ENCODE results near the gene EFNA3.

EFNA3 gene

DNA sequence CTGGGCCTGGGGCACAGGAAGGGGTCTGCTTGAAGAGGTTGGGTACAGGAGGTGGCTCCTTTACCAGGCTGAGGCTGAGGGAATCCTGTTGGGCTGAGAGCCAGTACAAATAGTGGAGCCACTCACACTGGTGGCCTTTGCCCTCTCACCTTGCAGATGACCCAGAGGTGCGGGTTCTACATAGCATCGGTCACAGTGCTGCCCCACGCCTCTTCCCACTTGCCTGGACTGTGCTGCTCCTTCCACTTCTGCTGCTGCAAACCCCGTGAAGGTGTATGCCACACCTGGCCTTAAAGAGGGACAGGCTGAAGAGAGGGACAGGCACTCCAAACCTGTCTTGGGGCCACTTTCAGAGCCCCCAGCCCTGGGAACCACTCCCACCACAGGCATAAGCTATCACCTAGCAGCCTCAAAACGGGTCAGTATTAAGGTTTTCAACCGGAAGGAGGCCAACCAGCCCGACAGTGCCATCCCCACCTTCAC is 55.2 kb downstream of the EFNA3 start:
- DNase-seq (ENCODE audit: low spot score), result peak; percentile 79

DNA sequence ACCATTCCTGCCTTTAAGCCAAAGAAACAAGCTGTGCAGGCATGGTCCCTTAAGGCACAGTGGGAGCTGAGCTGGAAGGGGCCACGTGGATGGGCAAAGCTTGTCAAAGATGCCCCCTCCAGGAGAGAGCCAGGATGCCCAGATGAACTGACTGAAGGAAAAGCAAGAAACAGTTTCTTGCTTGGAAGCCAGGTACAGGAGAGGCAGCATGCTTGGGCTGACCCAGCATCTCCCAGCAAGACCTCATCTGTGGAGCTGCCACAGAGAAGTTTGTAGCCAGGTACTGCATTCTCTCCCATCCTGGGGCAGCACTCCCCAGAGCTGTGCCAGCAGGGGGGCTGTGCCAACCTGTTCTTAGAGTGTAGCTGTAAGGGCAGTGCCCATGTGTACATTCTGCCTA is 55.7 kb downstream of the EFNA3 start:
- DNase-seq (ENCODE audit: low spot score), result no peak

DNA sequence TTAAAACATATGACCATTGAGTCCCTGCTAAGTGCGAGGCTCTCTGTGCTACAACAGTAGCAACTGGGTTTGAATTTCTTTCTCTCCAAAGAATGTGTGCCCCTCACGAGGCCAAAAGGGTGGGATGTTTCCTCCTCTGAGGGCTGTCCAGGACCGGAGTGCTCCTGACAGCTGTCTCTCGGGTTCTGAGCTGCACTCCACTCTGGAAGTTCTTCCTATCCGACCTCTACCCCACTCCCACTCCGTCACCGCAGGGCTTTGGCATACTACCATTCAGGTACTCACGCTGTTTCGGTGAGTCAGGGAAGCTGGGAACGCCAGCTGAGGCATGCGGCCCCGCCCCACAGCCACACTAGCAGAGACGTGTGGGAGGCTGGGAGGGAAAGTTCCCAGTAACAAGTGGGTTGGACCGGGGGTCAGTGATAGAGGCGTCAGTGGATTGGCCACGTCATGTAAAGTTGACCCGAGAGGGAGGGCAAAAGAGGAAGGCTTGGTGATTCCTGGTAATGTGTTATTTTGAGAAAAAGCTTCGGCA is 56.3 kb downstream of the EFNA3 start:
- peak; percentile 83 for DNase-seq (ENCODE audit: low spot score)

DNA sequence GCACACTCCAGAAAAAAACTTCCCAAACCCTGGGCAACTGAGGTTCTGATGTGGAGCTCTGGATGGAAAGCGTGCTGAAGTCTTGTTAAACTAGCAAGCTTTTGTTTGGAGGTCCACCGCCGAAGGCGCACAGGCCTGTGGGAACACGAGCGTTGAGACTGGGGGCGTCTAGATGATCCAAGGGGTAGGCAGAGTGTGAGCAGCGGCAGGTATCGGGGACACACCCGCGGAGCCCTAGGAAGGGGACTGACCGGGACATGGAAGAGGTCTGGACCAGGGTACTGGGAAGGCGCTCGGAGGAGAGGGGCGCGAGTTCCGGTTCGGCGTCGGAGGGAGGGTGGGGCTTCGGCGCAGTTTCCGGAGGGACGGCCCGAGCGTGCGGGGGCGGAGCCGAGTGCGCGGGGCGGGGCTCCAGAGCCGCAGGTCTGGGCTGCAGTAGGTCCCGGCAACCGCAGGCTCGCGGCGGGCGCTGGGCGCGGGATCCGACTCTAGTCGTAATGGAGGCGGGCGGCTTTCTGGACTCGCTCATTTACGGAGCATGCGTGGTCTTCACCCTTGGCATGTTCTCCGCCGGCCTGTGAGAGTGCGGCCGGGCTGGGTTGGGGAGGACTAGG is 56.9 kb downstream of the EFNA3 start, which contains the start of gene SLC50A1:
SLC50A1 (plus strand) TSS at position 438 of the 614 bp plus-strand sequence; CDS start at position 498, 60 bp downstream.
- DNase-seq (ENCODE audit: low spot score), result peak; percentile 89

DNA sequence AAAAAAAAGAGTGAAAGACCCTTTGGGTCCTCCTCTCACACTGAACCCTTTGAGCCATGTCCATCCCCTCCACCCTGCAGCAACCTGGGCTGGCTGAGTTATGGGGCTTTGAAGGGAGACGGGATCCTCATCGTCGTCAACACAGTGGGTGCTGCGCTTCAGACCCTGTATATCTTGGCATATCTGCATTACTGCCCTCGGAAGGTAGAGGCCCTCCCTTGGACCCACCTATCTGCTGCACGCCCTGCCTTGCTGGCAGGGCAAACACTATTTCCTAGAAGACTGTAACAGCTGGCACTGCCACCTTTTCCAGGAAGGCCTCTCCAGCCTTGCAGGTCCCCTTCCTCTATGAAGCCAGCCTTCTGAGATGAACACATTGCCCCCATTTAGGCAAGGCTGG is 58.1 kb downstream of the EFNA3 start:
- DNase-seq (ENCODE audit: low spot score), result no peak

Measured in HuH-7.5 (cell line).